ENCODE measurements around the gene ACTBL2.

Gene ACTBL2

DNA sequence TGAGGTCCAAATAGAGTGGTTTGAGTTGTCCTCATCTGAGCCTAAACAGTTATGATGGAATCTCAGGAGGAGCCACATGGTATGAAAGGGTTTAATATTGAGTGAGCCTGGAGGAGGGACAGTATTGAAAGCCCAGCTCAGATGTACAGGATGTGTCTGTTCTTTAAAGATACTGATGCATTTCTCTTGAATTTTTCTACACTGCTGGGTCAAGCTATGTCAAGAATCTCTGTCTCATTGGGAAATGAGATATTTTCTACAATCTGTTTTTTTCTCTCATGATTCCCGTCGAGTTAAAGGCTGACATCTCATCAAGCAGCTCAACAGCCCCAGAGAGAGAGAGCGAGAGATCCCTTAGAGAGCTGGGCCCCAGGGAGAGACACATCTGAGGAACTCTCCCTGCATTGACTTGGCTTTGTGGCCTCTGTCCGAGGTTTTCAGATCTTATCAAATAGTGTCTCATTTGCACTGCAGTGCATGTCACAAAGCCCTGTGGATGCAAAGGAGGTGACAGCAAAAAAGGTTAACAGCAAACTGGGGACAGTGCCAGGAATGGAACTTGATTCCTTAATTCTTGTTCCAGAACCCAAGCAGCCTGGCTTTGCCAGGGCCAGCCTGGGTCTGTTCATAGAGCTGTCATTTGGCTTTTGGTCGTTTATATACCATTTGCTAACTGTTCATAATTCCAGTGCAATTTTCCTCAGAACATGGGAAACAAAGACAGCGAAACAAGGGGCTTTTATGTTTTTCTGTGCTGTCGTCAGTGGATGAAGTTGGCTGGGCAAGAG lies 19.0 kb upstream of the ACTBL2 start:
- H3K4me3 Mint-ChIP-seq, result no peak overlapping the region
- H3K27me3 Mint-ChIP-seq, result peaks cover 6% of the 10 kb centered on the region
- H3K4me1 Mint-ChIP-seq, result peaks cover 4% of the 10 kb centered on the region
- ATAC-seq, result no peak
- H3K36me3 Mint-ChIP-seq, result no peaks in the 10 kb centered on the region
- H3K9me3 Mint-ChIP-seq, result no peaks in the 10 kb centered on the region
- H3K27ac Mint-ChIP-seq, result no peak overlapping the region

DNA sequence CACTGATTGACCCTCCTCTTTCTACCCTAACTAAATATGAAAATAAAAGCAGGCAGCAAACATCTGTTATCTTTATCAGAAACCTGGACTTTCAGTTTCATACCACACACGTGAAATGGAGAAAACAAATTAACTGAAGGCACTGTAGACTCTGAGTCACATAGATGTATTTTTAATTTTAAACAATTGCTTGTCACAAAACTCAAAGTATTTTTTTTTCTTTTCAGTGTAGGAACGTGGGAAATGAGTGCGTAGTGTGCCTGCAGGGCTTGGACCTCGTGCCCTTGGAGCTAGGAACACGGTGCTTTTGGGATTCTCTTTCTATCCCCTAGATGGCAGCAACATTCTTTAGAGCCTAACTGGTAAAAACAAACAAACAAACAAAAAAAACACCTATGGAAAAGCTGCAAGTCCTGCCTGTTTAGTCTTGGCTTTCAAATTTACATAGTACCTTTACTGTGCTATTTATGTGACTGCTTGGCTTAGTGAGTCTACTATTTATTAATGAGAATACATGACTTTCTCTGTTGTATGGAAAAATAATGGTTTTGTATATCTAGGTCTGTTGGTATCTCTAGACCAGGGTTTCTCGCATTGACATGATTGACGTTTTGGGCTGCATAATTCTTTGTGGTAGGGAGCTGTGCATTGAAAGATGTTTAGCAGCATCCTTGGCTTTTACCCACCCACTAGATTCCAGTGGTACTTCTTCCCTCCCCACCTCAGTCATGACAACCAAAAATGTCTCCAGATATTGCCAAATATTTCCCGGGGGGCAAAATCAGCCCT lies 16.8 kb upstream of the ACTBL2 start:
- Mint-ChIP-seq H3K4me1 (peaks cover 4% of the 10 kb centered on the region), H3K27ac (no peak overlapping the region), H3K4me3 (peak overlapping the region; percentile 61), H3K9me3 (no peaks in the 10 kb centered on the region), H3K36me3 (no peaks in the 10 kb centered on the region), H3K27me3 (peaks cover 19% of the 10 kb centered on the region)
- ATAC-seq, result peak; percentile 22

DNA sequence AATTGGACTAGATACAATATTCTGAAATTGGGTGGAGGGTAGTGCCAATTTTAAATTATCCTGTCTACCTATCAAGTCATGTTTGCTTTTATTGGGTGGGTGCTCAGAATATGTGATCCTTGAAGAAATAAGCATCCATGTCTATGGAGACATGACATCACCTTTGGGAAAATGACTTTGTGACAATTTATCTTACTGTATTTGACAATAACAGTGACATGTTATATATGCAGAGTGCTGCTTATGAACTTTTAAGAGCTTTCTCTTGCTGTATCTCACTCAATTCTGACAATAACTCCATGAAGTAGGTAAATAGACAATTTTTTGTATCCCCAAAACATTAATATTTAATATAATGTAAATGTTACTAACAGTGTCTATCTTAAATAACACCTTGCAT lies 15.1 kb upstream of the ACTBL2 start:
- no peaks in the 10 kb centered on the region for H3K36me3 Mint-ChIP-seq
- peaks cover 35% of the 10 kb centered on the region for H3K27me3 Mint-ChIP-seq
- no peak overlapping the region for H3K27ac Mint-ChIP-seq
- ATAC-seq, result no peak
- H3K9me3 Mint-ChIP-seq, result no peaks in the 10 kb centered on the region
- H3K4me1 Mint-ChIP-seq, result peaks cover 4% of the 10 kb centered on the region
- H3K4me3 Mint-ChIP-seq, result no peak overlapping the region

DNA sequence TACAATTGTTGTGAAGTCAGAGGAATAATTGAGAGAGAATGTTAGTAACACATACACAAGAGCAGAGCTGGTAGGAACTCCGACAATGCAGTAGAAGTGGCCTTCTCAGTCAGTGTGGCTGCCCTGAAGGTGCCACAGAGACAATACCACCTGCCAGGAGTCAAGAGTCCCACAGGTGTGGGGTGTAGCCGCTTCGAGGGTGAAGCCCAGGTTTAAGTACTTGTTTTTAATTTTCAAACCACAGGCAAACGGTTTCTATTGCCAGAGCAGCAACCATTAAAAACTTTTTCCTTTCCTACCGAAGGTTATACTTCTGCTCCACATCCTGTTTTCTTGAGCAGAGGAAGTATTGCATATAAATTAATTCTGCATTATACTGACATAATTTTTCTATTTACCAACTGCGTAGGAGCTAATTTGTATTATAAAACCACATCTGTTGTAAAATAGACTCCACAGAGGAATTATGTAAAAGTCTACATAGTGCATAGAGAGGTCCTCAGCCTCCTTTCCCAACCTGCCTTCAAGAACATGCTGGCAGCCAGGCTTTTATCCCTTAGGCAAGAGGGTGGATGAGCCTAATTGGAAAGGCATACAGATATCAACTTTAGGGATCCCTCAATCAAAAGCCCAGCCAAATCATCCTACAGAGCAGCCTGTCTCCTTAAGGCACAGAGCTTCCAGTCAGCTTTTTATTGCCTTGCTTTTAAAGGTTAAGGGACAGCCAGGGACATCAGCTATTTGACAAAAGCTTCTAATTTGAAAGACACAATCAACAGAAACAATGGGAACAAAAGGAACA lies 12.9 kb upstream of the ACTBL2 start:
- Mint-ChIP-seq H3K9me3 (no peaks in the 10 kb centered on the region), H3K4me1 (peaks cover 4% of the 10 kb centered on the region), H3K36me3 (no peaks in the 10 kb centered on the region), H3K4me3 (no peak overlapping the region), H3K27ac (no peak overlapping the region), H3K27me3 (peaks cover 35% of the 10 kb centered on the region)
- ATAC-seq, result peak; percentile 31

DNA sequence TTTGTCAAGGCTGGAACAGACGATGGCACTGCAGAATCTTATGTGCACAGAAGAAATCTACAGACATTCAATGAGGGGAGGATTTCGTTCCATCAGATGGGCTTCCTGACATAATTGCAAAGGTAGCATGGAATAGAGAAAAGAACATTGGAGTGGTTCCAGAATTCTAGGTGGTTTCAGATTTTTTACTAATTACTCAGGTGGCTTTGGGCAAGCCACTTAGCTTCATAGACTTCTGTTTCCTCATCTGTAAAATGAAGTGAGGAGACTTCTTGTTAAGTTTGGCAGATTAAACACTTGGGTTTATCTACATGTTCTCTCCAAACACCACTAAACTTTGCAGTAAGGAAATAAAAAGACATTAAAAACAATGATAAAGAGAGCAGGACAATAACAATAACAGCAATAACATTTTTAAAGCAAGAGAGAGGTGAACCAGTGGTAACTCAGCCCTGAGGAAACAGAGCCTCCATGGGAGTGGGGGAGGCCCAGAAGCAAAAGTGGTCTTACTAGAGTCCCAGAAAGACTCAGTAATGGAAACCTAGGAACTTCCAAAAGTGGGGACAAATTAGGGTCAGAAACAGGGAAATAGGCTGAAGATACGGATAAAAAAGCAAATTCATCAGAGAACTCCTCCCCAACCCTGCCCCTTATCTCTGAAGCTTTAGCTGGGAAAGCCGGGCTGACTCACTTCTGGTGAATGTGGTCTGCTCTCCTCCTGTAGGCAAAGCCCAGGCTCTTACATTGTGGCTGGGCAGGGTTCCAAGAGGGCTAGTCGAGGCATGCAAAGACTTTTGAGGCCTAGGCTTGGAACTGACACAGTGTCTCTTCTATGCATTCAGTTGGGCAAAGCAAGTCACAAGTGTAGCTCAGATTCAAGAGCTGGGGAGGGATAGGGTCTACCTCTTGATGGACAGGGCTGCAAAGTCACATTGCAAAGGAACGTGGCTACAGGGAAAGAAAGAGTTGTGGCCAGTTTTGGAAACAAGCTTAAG lies 11.8 kb upstream of the ACTBL2 start:
- H3K27me3 Mint-ChIP-seq, result peaks cover 35% of the 10 kb centered on the region
- ATAC-seq, result peak; percentile 27

GRCh38 chr5:57493034-57493433 lies 10.4 kb upstream of the ACTBL2 start:
- Mint-ChIP-seq H3K4me3 (no peak overlapping the region), H3K9me3 (no peaks in the 10 kb centered on the region), H3K27ac (no peak overlapping the region), H3K36me3 (no peaks in the 10 kb centered on the region), H3K27me3 (peaks cover 35% of the 10 kb centered on the region), H3K4me1 (no peaks in the 10 kb centered on the region)
- no peak for ATAC-seq

More for the DNA sequence above, 11.8 kb upstream of the ACTBL2 start:
- Mint-ChIP-seq H3K27ac (no peak overlapping the region), H3K4me3 (no peak overlapping the region), H3K36me3 (no peaks in the 10 kb centered on the region), H3K9me3 (no peaks in the 10 kb centered on the region), H3K4me1 (peaks cover 4% of the 10 kb centered on the region)

DNA sequence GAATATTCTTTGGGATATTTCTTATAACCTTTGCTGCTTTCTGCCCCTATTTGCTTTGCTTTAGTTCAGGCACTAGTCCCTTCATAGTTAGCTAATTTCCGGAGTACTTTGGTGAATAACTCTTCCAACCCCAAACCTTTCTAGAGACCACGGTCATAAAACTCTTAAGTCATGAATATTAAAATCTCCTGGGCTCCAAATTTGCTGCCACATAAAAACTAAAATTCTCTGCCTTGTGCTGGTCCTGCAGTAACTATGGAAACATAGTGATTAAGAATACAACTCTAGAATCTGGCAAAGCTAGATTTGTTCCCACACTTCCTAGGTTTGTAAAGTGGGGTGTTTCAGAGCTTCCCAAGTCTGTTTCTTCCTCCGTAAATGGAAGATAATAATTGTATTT lies 10.0 kb upstream of the ACTBL2 start:
- no peak for ATAC-seq
- Mint-ChIP-seq H3K27me3 (peaks cover 35% of the 10 kb centered on the region), H3K4me1 (no peaks in the 10 kb centered on the region), H3K9me3 (no peaks in the 10 kb centered on the region), H3K36me3 (no peaks in the 10 kb centered on the region), H3K27ac (no peak overlapping the region), H3K4me3 (no peak overlapping the region)

DNA sequence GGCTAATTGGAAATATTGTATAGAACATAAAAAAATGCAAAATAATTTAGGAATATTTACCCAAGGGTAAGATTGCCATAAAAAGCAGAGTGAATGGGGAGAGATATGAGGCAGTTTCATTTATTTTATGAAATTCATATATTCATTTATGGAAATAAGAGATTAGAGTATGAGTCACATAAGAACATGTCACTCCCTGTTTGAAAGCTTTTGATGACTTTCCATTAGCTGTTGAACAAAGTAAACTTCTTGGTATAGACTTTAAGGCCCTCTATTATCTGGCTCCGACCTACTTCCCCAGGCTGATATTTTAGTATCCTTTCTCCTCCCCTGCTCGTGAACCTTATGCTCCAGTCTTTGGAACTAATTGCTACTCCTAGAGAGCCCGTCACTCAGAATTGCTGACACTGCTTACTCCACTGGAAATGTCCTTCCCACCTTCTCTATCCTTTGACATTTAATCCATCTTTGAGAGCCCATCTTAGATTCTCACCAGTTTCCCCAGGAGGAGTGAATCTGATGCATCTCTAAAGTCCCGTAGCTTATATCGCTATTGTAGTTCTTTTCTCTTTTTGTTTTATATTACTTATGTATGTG lies 8.9 kb upstream of the ACTBL2 start:
- H3K4me3 Mint-ChIP-seq, result no peak overlapping the region
- no peak for ATAC-seq
- no peaks in the 10 kb centered on the region for H3K36me3 Mint-ChIP-seq
- H3K9me3 Mint-ChIP-seq, result no peaks in the 10 kb centered on the region
- H3K27me3 Mint-ChIP-seq, result peaks cover 28% of the 10 kb centered on the region
- no peaks in the 10 kb centered on the region for H3K4me1 Mint-ChIP-seq
- no peak overlapping the region for H3K27ac Mint-ChIP-seq

- Mint-ChIP-seq H3K27ac (no peak overlapping the region), H3K27me3 (peaks cover 6% of the 10 kb centered on the region), H3K36me3 (no peaks in the 10 kb centered on the region), H3K9me3 (no peaks in the 10 kb centered on the region), H3K4me1 (no peaks in the 10 kb centered on the region), H3K4me3 (no peak overlapping the region)
- no peak for ATAC-seq
Measured at GRCh38 chr5:57488215-57488955, 5.8 kb upstream of the ACTBL2 start.

DNA sequence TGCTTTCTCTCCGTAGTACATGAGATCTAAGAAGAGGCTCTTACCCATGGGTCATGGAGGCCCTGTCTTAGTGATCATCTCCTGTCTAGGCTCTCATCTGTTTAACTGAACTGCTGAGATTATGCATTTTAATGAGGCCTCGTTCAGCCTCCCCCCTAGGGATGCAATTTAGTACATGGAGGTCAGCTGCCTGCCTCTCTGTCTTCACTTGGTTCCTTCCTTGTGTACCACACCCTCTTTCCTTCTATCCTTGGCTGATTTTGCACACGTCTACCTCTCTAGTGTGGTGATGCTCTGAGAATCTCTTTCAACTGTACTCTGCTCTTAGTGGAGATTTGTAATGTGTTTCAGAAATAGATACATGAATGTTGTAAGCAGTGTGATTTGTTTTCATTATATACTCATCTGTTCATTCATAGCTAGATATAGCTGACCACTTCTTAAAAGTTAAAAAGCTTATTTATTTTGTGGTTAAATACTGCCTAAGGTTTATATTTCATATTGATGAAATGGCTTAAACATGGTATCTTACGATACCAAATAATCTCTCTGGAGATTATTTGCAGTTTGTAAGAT lies 3.5 kb upstream of the ACTBL2 start:
- peak; percentile 13 for ATAC-seq
- no peaks in the 10 kb centered on the region for H3K9me3 Mint-ChIP-seq
- no peaks in the 10 kb centered on the region for H3K36me3 Mint-ChIP-seq
- H3K4me3 Mint-ChIP-seq, result no peak overlapping the region
- H3K4me1 Mint-ChIP-seq, result no peaks in the 10 kb centered on the region
- peaks cover 11% of the 10 kb centered on the region for H3K27me3 Mint-ChIP-seq
- no peak overlapping the region for H3K27ac Mint-ChIP-seq

GRCh38 chr5:57478826-57479225 lies 3.8 kb downstream of the ACTBL2 start:
- Mint-ChIP-seq H3K4me3 (no peak overlapping the region), H3K9me3 (no peaks in the 10 kb centered on the region), H3K27ac (no peak overlapping the region), H3K4me1 (no peaks in the 10 kb centered on the region), H3K27me3 (peaks cover 11% of the 10 kb centered on the region), H3K36me3 (no peaks in the 10 kb centered on the region)
- ATAC-seq, result no peak

DNA sequence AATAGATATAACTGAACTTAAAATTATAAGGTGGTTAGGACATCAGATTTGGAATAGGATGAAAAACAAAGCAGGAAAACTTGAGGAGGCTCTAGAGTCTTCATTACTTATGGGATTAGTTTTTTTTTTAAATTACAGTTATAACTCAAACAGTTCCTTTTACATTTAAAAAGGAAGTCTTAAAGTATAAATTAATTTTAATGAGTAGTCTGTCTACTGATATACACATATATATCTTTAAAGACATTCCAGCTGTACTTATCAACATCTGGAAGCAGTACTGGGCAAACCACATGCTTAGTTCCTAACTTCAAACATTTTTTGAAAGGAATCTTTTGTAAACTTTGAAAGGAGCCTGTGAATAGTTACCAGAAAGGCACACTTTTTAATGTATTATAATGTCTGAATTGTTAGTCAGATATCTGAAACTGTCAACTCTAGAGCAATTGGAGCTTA lies 6.0 kb downstream of the ACTBL2 start:
- Mint-ChIP-seq H3K4me3 (no peak overlapping the region), H3K27ac (no peak overlapping the region), H3K36me3 (no peaks in the 10 kb centered on the region), H3K4me1 (no peaks in the 10 kb centered on the region), H3K27me3 (no peaks in the 10 kb centered on the region), H3K9me3 (no peaks in the 10 kb centered on the region)
- ATAC-seq, result no peak

DNA sequence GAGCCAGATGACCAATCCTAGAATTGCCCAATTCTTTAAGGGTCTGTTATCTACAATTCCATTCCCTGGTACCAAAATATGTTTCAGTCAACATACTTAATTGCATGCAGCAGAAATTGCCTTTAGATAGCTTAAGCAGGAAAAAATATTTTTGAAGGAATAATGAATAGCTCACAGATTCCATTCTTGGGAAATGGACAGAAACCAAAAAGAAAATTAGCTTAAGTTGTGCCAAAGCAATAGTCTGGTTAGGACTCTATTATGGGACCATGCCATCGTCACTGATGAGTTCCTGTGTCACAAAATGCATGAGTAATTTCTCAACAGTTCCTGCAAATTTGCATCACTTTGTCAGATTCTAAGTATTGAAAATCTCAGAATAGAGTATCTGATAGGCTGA lies 12.3 kb downstream of the ACTBL2 start:
- Mint-ChIP-seq H3K4me3 (no peak overlapping the region), H3K4me1 (no peaks in the 10 kb centered on the region), H3K9me3 (peaks cover 3% of the 10 kb centered on the region), H3K36me3 (no peaks in the 10 kb centered on the region), H3K27me3 (peaks cover 14% of the 10 kb centered on the region), H3K27ac (no peak overlapping the region)
- ATAC-seq, result no peak
